ENCODE results near the gene AGTPBP1. TPM values are rescaled to one million over a fixed set of nuclear protein-coding genes. Genes with fewer than 3 reads are reported as not detected.

The AGTPBP1 gene
- total RNA-seq, 1 donor from 2014 or later, result 122 TPM

GRCh38 chr9:85559526-85559925 lies 182.2 kb downstream of the AGTPBP1 start:
- Mint-ChIP-seq H3K9me3 (no peaks in the 10 kb centered on the region), H3K27me3 (ENCODE audit: insufficient read depth, low read depth) (no peaks in the 10 kb centered on the region), H3K36me3 (peaks cover 4% of the 10 kb centered on the region), H3K4me3 (no peak overlapping the region), H3K4me1 (peaks cover 2% of the 10 kb centered on the region), H3K27ac (no peak overlapping the region)
- Histone ChIP-seq H3K4me1 (no peaks in the 10 kb centered on the region), H3K79me2 (ENCODE audit: low read depth) (no peaks in the 10 kb centered on the region), H3F3A (ENCODE audit: low read depth) (no peaks in the 10 kb centered on the region), H3K9ac (no peak overlapping the region), H3K36me3 (no peaks in the 10 kb centered on the region), H3K27me3 (no peaks in the 10 kb centered on the region), H3K9me3 (ENCODE audit: low read depth) (no peaks in the 10 kb centered on the region), H3K4me2 (no peak overlapping the region), H2AFZ (replicated peaks) (no peak overlapping the region), H4K20me1 (ENCODE audit: low read depth) (no peaks in the 10 kb centered on the region), H3K27ac (no peak overlapping the region), H3K4me3 (no peak overlapping the region)
- TF ChIP-seq CTCF (IDR thresholded peaks at IDR 0.05) (no peak), EZH2 (IDR thresholded peaks at IDR 0.05) (no peak), EZH2phosphoT487 (IDR thresholded peaks at IDR 0.05) (no peak)
- DNase-seq (ENCODE audit: low spot score), result no peak

GRCh38 chr9:85554349-85554748 lies 187.4 kb downstream of the AGTPBP1 start:
- H3K27ac Mint-ChIP-seq, result no peak overlapping the region
- H3K9me3 Mint-ChIP-seq, result no peaks in the 10 kb centered on the region
- H3K27ac ChIP-seq, result no peak overlapping the region
- no peak overlapping the region for H3K4me2 ChIP-seq
- H3K4me3 ChIP-seq, result no peak overlapping the region
- H3F3A ChIP-seq (ENCODE audit: low read depth), result no peaks in the 10 kb centered on the region
- no peak overlapping the region for H2AFZ ChIP-seq (replicated peaks)
- no peak for DNase-seq (ENCODE audit: low spot score)
- TF ChIP-seq CTCF (IDR thresholded peaks at IDR 0.05) (no peak), EZH2phosphoT487 (IDR thresholded peaks at IDR 0.05) (no peak), EZH2 (IDR thresholded peaks at IDR 0.05) (no peak)
- no peak overlapping the region for H3K9ac ChIP-seq
- H3K36me3 ChIP-seq, result no peaks in the 10 kb centered on the region
- no peaks in the 10 kb centered on the region for H3K79me2 ChIP-seq (ENCODE audit: low read depth)
- H3K9me3 ChIP-seq (ENCODE audit: low read depth), result no peaks in the 10 kb centered on the region
- peaks cover 2% of the 10 kb centered on the region for H3K36me3 Mint-ChIP-seq
- no peaks in the 10 kb centered on the region for H3K4me1 ChIP-seq
- no peaks in the 10 kb centered on the region for H3K27me3 ChIP-seq
- no peaks in the 10 kb centered on the region for H3K27me3 Mint-ChIP-seq (ENCODE audit: insufficient read depth, low read depth)
- no peaks in the 10 kb centered on the region for H4K20me1 ChIP-seq (ENCODE audit: low read depth)
- H3K4me3 Mint-ChIP-seq, result no peak overlapping the region
- peaks cover 2% of the 10 kb centered on the region for H3K4me1 Mint-ChIP-seq

- Histone ChIP-seq H3K27ac (no peak overlapping the region), H3K9ac (no peak overlapping the region), H3K9me3 (ENCODE audit: low read depth) (no peaks in the 10 kb centered on the region), H3F3A (ENCODE audit: low read depth) (no peaks in the 10 kb centered on the region), H3K79me2 (ENCODE audit: low read depth) (no peaks in the 10 kb centered on the region), H3K4me1 (no peaks in the 10 kb centered on the region), H3K36me3 (no peaks in the 10 kb centered on the region), H3K4me3 (no peak overlapping the region), H2AFZ (replicated peaks) (no peak overlapping the region), H3K27me3 (no peaks in the 10 kb centered on the region), H3K4me2 (no peak overlapping the region), H4K20me1 (ENCODE audit: low read depth) (no peaks in the 10 kb centered on the region)
- H3K27me3 Mint-ChIP-seq (ENCODE audit: insufficient read depth, low read depth), result no peaks in the 10 kb centered on the region
- peaks cover 2% of the 10 kb centered on the region for H3K4me1 Mint-ChIP-seq
- H3K36me3 Mint-ChIP-seq, result peaks cover 2% of the 10 kb centered on the region
- DNase-seq (ENCODE audit: low spot score), result no peak
- H3K9me3 Mint-ChIP-seq, result no peaks in the 10 kb centered on the region
- H3K27ac Mint-ChIP-seq, result no peak overlapping the region
- no peak overlapping the region for H3K4me3 Mint-ChIP-seq
- TF ChIP-seq EZH2phosphoT487 (IDR thresholded peaks at IDR 0.05) (no peak), EZH2 (IDR thresholded peaks at IDR 0.05) (no peak), CTCF (IDR thresholded peaks at IDR 0.05) (no peak)
These were observed 188.3 kb downstream of the AGTPBP1 start for GRCh38 chr9:85553475-85553874.

All from neural progenitor cell (in vitro differentiated cells).